HepG2 (cell line): Measurements from ENCODE around the gene AREL1. TPM values are rescaled to one million over a fixed set of nuclear protein-coding genes. Genes with fewer than 3 reads are reported as not detected.

Experiments used
- CBX5 ChIP-seq: sonication (generic); formaldehyde crosslinking; IDR thresholded peaks from 2 replicates; pipeline ENCODE4 v1.4.0; 2020; ENCODE audit warnings: missing genetic modification reagents, borderline replicate concordance
- CERS6 ChIP-seq: sonication (generic); formaldehyde crosslinking; IDR thresholded peaks from 2 replicates; pipeline ENCODE4 v1.5.0; 2020; ENCODE audit warnings: missing genetic modification reagents
- DMTF1 ChIP-seq: sonication (generic); formaldehyde crosslinking; IDR thresholded peaks from 2 replicates; pipeline ENCODE4 v1.4.0; 2020; ENCODE audit warnings: mild to moderate bottlenecking, missing genetic modification reagents
- ELF1 ChIP-seq: sonication (generic); formaldehyde crosslinking; IDR thresholded peaks from 2 replicates; pipeline ENCODE4 v1.4.0; 2020; ENCODE audit warnings: missing genetic modification reagents
- FOXO4 ChIP-seq: sonication (generic); formaldehyde crosslinking; conservative IDR thresholded peaks from 2 replicates; pipeline ENCODE4 v1.8.1; 2023; ENCODE audit warnings: missing genetic modification reagents
- HOXA5 ChIP-seq: sonication (generic); formaldehyde crosslinking; IDR thresholded peaks from 2 replicates; pipeline ENCODE4 v1.4.0; 2020; ENCODE audit warnings: missing genetic modification reagents
- KAT8 ChIP-seq: IDR thresholded peaks from 2 replicates; pipeline ENCODE4 v1.6.1; 2016; ENCODE audit warnings: missing genetic modification reagents, missing compliant biosample characterization
- KLF11 ChIP-seq: IDR thresholded peaks from 2 replicates; pipeline ENCODE4 v1.6.1; 2016; ENCODE audit warnings: missing compliant biosample characterization
- MAF1 ChIP-seq: sonication (generic); formaldehyde crosslinking; IDR thresholded peaks from 2 replicates; pipeline ENCODE4 v1.5.0; 2020; ENCODE audit warnings: missing genetic modification reagents, borderline replicate concordance
- MTF2 ChIP-seq: sonication (generic); formaldehyde crosslinking; IDR thresholded peaks from 2 replicates; pipeline ENCODE4 v1.5.0; 2020; ENCODE audit warnings: missing genetic modification reagents, borderline replicate concordance
- NBN ChIP-seq: fragments of 450-650 bp; conservative IDR thresholded peaks from 2 replicates; pipeline ENCODE4 v1.6.1; 2017
- NFE2 ChIP-seq: sonication (generic); formaldehyde crosslinking; IDR thresholded peaks from 2 replicates; pipeline ENCODE4 v1.4.0; 2020; ENCODE audit warnings: missing genetic modification reagents
- RAD51 ChIP-seq: fragments of 450-650 bp; IDR thresholded peaks from 2 replicates; pipeline ENCODE4 v1.6.1; 2016; ENCODE audit warnings: borderline replicate concordance
- SMAD3 ChIP-seq: sonication (generic); formaldehyde crosslinking; IDR thresholded peaks from 2 replicates; pipeline ENCODE4 v1.4.0; 2020; ENCODE audit warnings: missing genetic modification reagents
- TCF7L2 ChIP-seq: IDR thresholded peaks from 2 replicates; pipeline ENCODE4 v1.6.1; 2011; ENCODE audit warnings: mild to moderate bottlenecking, low read depth, low read length, moderate library complexity
- TEF ChIP-seq: sonication (generic); formaldehyde crosslinking; IDR thresholded peaks from 2 replicates; pipeline ENCODE4 v1.5.0; 2020; ENCODE audit warnings: missing genetic modification reagents
- ZBTB7A ChIP-seq: sonication (generic); formaldehyde crosslinking; IDR thresholded peaks from 2 replicates; pipeline ENCODE4 v1.8.0; 2022; ENCODE audit warnings: mild to moderate bottlenecking, missing genetic modification reagents
- ZMAT5 ChIP-seq: sonication (generic); formaldehyde crosslinking; IDR thresholded peaks from 2 replicates; pipeline ENCODE4 v1.5.0; 2020; ENCODE audit warnings: mild to moderate bottlenecking, low read depth, missing genetic modification reagents, borderline replicate concordance
- ZNF225 ChIP-seq: sonication (generic); formaldehyde crosslinking; IDR thresholded peaks from 2 replicates; pipeline ENCODE4 v1.4.0; 2020; ENCODE audit warnings: mild to moderate bottlenecking, missing genetic modification reagents
- ZNF251 ChIP-seq: sonication (generic); formaldehyde crosslinking; IDR thresholded peaks from 2 replicates; pipeline ENCODE4 v1.9.0; 2021; ENCODE audit warnings: mild to moderate bottlenecking, missing genetic modification reagents
- ZNF572 ChIP-seq: sonication (generic); formaldehyde crosslinking; IDR thresholded peaks from 2 replicates; pipeline ENCODE4 v1.5.1; 2020; ENCODE audit warnings: mild to moderate bottlenecking, missing genetic modification reagents
- ZNF629 ChIP-seq: sonication (generic); formaldehyde crosslinking; conservative IDR thresholded peaks from 2 replicates; pipeline ENCODE4 v1.5.0; 2020; ENCODE audit warnings: missing genetic modification reagents
- ZNF652 ChIP-seq: IDR thresholded peaks from 2 replicates; pipeline ENCODE4 v1.6.1; 2016; ENCODE audit warnings: low read depth, borderline replicate concordance
- ZNF788 ChIP-seq: sonication (generic); formaldehyde crosslinking; IDR thresholded peaks from 2 replicates; pipeline ENCODE4 v1.5.0; 2020; ENCODE audit warnings: mild to moderate bottlenecking, missing genetic modification reagents, borderline replicate concordance
- polyA plus RNA-seq, 8 experiments: library from polyadenylated mRNA; depleted of rRNA in 3 of 8; stranded (reverse) in 7 of 8; unstranded in 1 of 8; fragments of >200 nt; fragmentation: Illumina TruSeq in 4 of 8; extraction: Trizol in 4 of 8; gene quantifications; 2 replicates each; pipeline versions ENCODE4 v1.2.1 to v1.2.3, GENCODE V29; 2011 to 2016; ENCODE audit warnings: low read depth in 4 of 8, missing spikeins in 1 of 8, mixed read lengths in 1 of 8; ENCODE audit not compliant: insufficient read depth in 1 of 8
- total RNA-seq, 5 experiments: library from RNA; depleted of rRNA; stranded (reverse); fragments of >200 nt; fragmentation: Illumina TruSeq; extraction: Trizol; gene quantifications; 2 replicates each; pipeline ENCODE4 v1.2.3, GENCODE V29; 2016; ENCODE audit warnings: low read depth in 1 of 5

The AREL1 gene
- total and polyA plus RNA-seq, 2 of the 13 experiments (the other 11 are each of a cell fraction or from before 2014, with no cell fraction given) = 21.3 to 25.4 TPM

- TF ChIP-seq MTF2 (CRISPR knock-in tag) (no peak), ZNF225 (CRISPR knock-in tag) (0 out of 2 replicates have a peak, but pooled peaks have one; percentile 76), TEF (CRISPR knock-in tag) (no peak), MAF1 (CRISPR knock-in tag) (no peak), ELF1 (peak; percentile 98), CERS6 (no peak), SMAD3 (CRISPR knock-in tag) (peak; percentile 88), CBX5 (peak; percentile 52; the same call in 1 of the 2 replicates), ZNF572 (CRISPR knock-in tag) (peak; percentile 87; the same call in 1 of the 2 replicates), RAD51 (no peak), KAT8 (CRISPR knock-in tag) (peak; percentile 100), DMTF1 (no peak), ZBTB7A (CRISPR knock-in tag) (peak; percentile 77; the same call in 1 of the 2 replicates), NFE2 (CRISPR knock-in tag) (no peak), KLF11 (CRISPR knock-in tag) (no peak), ZNF251 (CRISPR knock-in tag) (no peak), HOXA5 (CRISPR knock-in tag) (no peak), ZMAT5 (CRISPR knock-in tag) (no peak), ZNF629 (no peak), FOXO4 (CRISPR knock-in tag) (0 out of 2 replicates have a peak, but pooled peaks have one; percentile 76), ZNF652 (CRISPR knock-in tag) (no peak; the same call in 1 of the 2 replicates), TCF7L2 (no peak), ZNF788 (CRISPR knock-in tag) (peak; percentile 52; the same call in 1 of the 2 replicates), NBN (no peak)
These were observed at the start of gene AREL1, which contains the start of gene FCF1 (continued) for GRCh38 chr14:74712499-74713394.
